HCT116 (cell line): ENCODE data around the gene IFITM2. TPM values are rescaled to one million over a fixed set of nuclear protein-coding genes. Genes with fewer than 3 reads are reported as not detected.
"Not testable (repeated sequence)": the region's sequence is repeated elsewhere in the genome, so short reads cannot be mapped to it uniquely, and the experiment has no call there.

Source experiments
- ATAC-seq: fragments of 200-7000 bp; cut with Tn5 transposase; 2 replicates; pipeline ENCODE4 v1.9.1; 2020; ENCODE audit warnings: mild to moderate bottlenecking, moderate library complexity
- BruUV-seq: library from RNA; stranded (reverse); fragments of 400-500 nt; replicated peaks from 2 replicates; lab custom pipeline; 2021; lab: Mats Ljungman, UMichigan
- CTCF ChIA-PET: fragments of 300-600 bp; sonication (Branson Sonifier 250); formaldehyde crosslinking; loops from one replicate; lab custom pipeline; 2021; ENCODE audit warnings: antibody characterized with exemption; lab: Charles Lee
- POLR2A ChIA-PET: fragments of 300-600, 350-600 bp; sonication (Branson Sonifier 250); formaldehyde crosslinking; loops from one replicate; lab custom pipeline; 2021; ENCODE audit warnings: antibody characterized with exemption; lab: Charles Lee
- RAD21 ChIA-PET, 2 experiments: fragments of 300-600 bp; sonication (Branson Sonifier 250); formaldehyde crosslinking; loops; one replicate each; lab custom pipeline; 2023; ENCODE audit warnings: low total read pairs in 2 of 2; ENCODE audit not compliant: uncharacterized antibody in 2 of 2, unreplicated experiment in 2 of 2, low non-redundant PET in 1 of 2; lab: Charles Lee
- DNase-seq: peaks from one replicate; pipeline ENCODE4 v3.0.0-alpha.2; 2010; ENCODE audit warnings: low read depth, low spot score
- H2AFZ ChIP-seq: fragments of 200-600 bp; shearing (Covaris generic), sonication (generic); 2 replicates; pipeline ENCODE4 v1.6.1; 2017; ENCODE audit warnings: low read depth, mixed run types, mixed read lengths, antibody characterized with exemption, low read length; ENCODE audit not compliant: poor library complexity, severe bottlenecking
- H3K27ac ChIP-seq: 2 replicates; pipeline ENCODE4 v1.5.1; 2012; ENCODE audit warnings: low read depth, low read length
- H3K27me3 ChIP-seq: fragments of 200-600 bp; sonication (generic); 2 replicates; pipeline ENCODE4 v1.6.1; 2016; ENCODE audit warnings: mixed run types, low read length, mixed read lengths; ENCODE audit not compliant: insufficient read depth
- H3K36me3 ChIP-seq, 2 experiments: fragments of 200-500 bp in 1 of 2; fragments of 200-600 bp in 1 of 2; sonication (Bioruptor generic) in 1 of 2; sonication (generic) in 1 of 2; 2 replicates each; pipeline versions ENCODE4 v1.5.1 to v1.6.1; 2014 to 2016; ENCODE audit warnings: low read length in 2 of 2, inconsistent platforms in 1 of 2, mixed read lengths in 1 of 2, mixed run types in 1 of 2; ENCODE audit not compliant: insufficient read depth in 2 of 2, control insufficient read depth in 1 of 2
- H3K4me1 ChIP-seq, 2 experiments: fragments of 200-600 bp in 1 of 2; sonication (generic) in 1 of 2; 2 replicates each; pipeline versions ENCODE4 v1.5.1 to v1.6.1; 2012 to 2017; ENCODE audit warnings: low read length in 2 of 2, inconsistent platforms in 1 of 2, mild to moderate bottlenecking in 1 of 2, mixed read lengths in 1 of 2, mixed run types in 1 of 2, moderate library complexity in 1 of 2; ENCODE audit not compliant: insufficient read depth in 2 of 2, control insufficient read depth in 1 of 2
- H3K4me2 ChIP-seq: fragments of 200-600 bp; sonication (generic); 2 replicates; pipeline ENCODE4 v1.6.1; 2017; ENCODE audit warnings: mixed run types, low read length, mixed read lengths
- H3K4me3 ChIP-seq, 2 experiments: fragments of 200-600 bp in 1 of 2; sonication (generic) in 1 of 2; replicated peaks in 1 of 2; 2 replicates each; pipeline ENCODE4 v1.5.1; 2011 to 2016; ENCODE audit warnings: low read length in 2 of 2, control low read depth in 1 of 2, low read depth in 1 of 2, mild to moderate bottlenecking in 1 of 2, mixed read lengths in 1 of 2, mixed run types in 1 of 2
- H3K79me2 ChIP-seq: fragments of 200-600 bp; sonication (generic); 2 replicates; pipeline ENCODE4 v1.6.1; 2017; ENCODE audit warnings: mild to moderate bottlenecking, mixed run types, low read length, moderate library complexity, mixed read lengths; ENCODE audit not compliant: insufficient read depth
- H3K9ac ChIP-seq: fragments of 200-600 bp; sonication (generic); 2 replicates; pipeline ENCODE4 v1.6.1; 2016; ENCODE audit warnings: low read length, mixed read lengths
- H3K9me2 ChIP-seq: fragments of 200-600 bp; sonication (generic), shearing (Covaris generic); 2 replicates; pipeline ENCODE4 v1.6.1; 2017; ENCODE audit warnings: mixed run types, mild to moderate bottlenecking, moderate library complexity; ENCODE audit not compliant: insufficient read depth
- H3K9me3 ChIP-seq, 2 experiments: fragments of 200-500 bp in 1 of 2; fragments of 200-600 bp in 1 of 2; sonication (Bioruptor generic) in 1 of 2; sonication (generic) in 1 of 2; 2 replicates each; pipeline ENCODE4 v1.6.1; 2014 to 2017; ENCODE audit warnings: low read length in 2 of 2, mixed read lengths in 2 of 2, inconsistent platforms in 1 of 2, low read depth in 1 of 2, mild to moderate bottlenecking in 1 of 2, mixed run types in 1 of 2, moderate library complexity in 1 of 2; ENCODE audit not compliant: control insufficient read depth in 1 of 2, insufficient read depth in 1 of 2
- H4K20me1 ChIP-seq: fragments of 200-600 bp; sonication (generic), shearing (Covaris generic); 2 replicates; pipeline ENCODE4 v1.6.1; 2017; ENCODE audit warnings: mixed run types, mild to moderate bottlenecking, moderate library complexity; ENCODE audit not compliant: insufficient read depth
- CTCF ChIP-seq, 3 experiments: fragments of 200-600 bp in 1 of 3; sonication (generic) in 1 of 3; IDR thresholded peaks in 2 of 3; conservative IDR thresholded peaks in 1 of 3; 2 replicates each; pipeline ENCODE4 v1.5.1; 2012 to 2017; ENCODE audit warnings: low read depth in 2 of 3, low read length in 2 of 3, antibody characterized with exemption in 1 of 3, borderline replicate concordance in 1 of 3, control low read depth in 1 of 3, mild to moderate bottlenecking in 1 of 3, mixed read lengths in 1 of 3, mixed run types in 1 of 3, moderate library complexity in 1 of 3; ENCODE audit not compliant: insufficient read depth in 1 of 3
- ZFX ChIP-seq: fragments of 450-650 bp; IDR thresholded peaks from 2 replicates; pipeline ENCODE4 v1.6.1; 2017
- intact Hi-C: fragments of 100-400 bp; cut with micrococcal nuclease; formaldehyde crosslinking; loops from 2 replicates; pipeline ENCODE4 v1.10.0; 2022
- total RNA-seq: library from RNA; stranded (reverse); gene quantifications from one replicate; pipeline ENCODE4 v1.2.1, GENCODE V29; 2021; ENCODE audit not compliant: unreplicated experiment
- TF ChIP-seq, protein P1 (sequence below): IDR thresholded peaks from 2 replicates; pipeline ENCODE4 v1.6.1; 2012

The IFITM2 gene
- total RNA-seq, 1 experiment from 2014 or later: 106 TPM

DNA sequence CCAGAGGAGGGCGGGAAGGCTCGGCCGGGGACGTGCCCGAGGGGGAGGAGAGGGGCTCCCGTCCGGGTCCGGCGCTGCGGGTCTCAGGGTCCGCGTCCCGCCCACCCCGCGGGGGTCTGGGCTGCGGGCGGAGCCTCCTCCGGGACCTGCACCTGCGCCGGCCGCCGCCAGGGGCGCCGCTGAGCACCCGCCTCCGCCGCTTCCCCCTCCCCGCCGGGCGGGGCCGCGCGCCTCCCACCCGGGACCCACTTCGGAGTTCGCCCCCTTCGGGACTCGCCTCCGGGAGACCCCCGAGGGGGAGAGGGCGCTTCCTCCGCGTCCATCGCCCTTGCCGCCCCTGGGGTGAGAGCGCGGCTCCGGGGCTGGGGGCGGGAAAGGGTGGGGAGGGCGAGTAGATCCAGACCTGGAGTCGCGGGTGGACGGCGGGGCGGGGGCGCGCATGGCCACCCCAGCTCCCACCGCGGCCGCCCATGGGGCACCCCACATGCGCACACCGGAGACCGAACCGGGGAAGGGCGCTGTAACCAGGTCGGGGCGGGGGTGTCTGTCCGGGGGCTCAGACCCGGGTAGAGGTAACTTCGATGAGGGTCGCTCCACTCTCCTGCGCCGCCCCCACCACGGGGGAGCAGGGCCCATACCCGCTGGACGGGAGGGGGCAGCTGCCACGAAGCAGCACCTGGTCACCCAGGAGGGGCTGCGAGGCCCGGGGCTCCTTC is 10.9 kb downstream of the IFITM2 start:
- H3K36me3 ChIP-seq, RAD21 ChIA-PET, H3K9me2 ChIP-seq, H4K20me1 ChIP-seq, BruUV-seq, DNase-seq, H3K27me3 ChIP-seq, intact Hi-C loops, POLR2A ChIA-PET, H2AFZ ChIP-seq, H3K9me3 ChIP-seq: not testable (repeated sequence)
- H3K9ac ChIP-seq: peak overlapping the region; percentile 30; the same call in 1 of the 2 replicates
- peak overlapping the region; percentile 37 to 70 for H3K4me3 ChIP-seq
- CTCF ChIA-PET: interaction anchor here (1.1 to 1.6 kb wide), 2 partner anchors 9 to 10 kb away, joined by 3 to 5 read pairs; no protein-coding TSS in a partner anchor
- H3K4me1 ChIP-seq: peaks cover 6 to 11% of the 10 kb centered on the region in 2 experiments
- peak; percentile 57 for ATAC-seq
- peaks cover 12% of the 10 kb centered on the region for H3K79me2 ChIP-seq
- H3K4me2 ChIP-seq: peak overlapping the region; percentile 88
- H3K27ac ChIP-seq: peak overlapping the region; percentile 90; the same call in 1 of the 2 replicates

DNA sequence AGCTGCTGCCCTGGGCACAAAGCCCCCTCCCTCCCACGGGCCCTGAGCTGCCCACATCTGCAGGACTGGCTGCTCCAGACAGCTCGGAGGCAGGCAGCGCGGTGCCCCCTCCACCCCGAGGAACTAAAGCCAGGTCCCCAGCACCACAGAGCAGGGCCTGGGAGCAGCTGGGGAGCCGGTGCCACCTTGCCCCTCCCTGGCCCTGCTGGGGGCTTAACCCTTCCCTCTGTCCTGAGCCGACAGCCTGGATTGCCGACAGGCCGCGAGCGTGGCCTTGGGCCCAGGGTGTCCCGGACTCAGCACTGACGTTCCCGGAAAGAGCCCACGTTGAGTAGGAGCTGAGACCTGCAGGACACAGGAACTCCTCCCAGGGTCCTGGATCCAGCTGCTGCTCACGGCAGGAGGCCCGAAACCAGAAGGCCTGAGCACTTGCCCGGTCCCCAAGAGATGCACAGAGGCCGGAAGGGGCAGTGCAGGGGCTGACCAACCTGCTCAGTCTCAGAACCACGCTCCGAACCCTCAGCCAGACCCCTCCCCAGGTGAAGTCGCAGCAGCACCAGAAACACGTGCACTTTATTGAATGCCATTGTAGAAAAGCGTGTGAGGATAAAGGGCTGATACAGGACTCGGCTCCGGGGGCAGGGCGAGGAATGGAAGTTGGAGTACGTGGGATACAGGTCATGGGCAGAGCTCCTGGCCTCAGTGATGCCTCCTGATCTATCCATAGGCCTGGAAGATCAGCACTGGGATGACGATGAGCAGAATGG is 11.7 kb downstream of the IFITM2 start:
- Histone ChIP-seq H3K4me3 (peak overlapping the region; percentile 70 to 82), H3K27ac (peak overlapping the region; percentile 90), H3K4me2 (peak overlapping the region; percentile 88), H3K79me2 (peaks cover 12% of the 10 kb centered on the region), H3K9ac (peak overlapping the region; percentile 83)
- H3K4me1 ChIP-seq, H4K20me1 ChIP-seq, DNase-seq, intact Hi-C loops, H3K36me3 ChIP-seq, POLR2A ChIA-PET, H3K27me3 ChIP-seq, H3K9me3 ChIP-seq, H3K9me2 ChIP-seq, RAD21 ChIA-PET, H2AFZ ChIP-seq: not testable (repeated sequence)
- CTCF ChIA-PET: interaction anchor here (1.1 kb wide), 1 partner anchor 10 kb away, joined by 3 read pairs; no protein-coding TSS in a partner anchor
- peak; percentile 59 for ATAC-seq
- TSS peak; percentile 55 for BruUV-seq
- TF ChIP-seq, protein P1, sequence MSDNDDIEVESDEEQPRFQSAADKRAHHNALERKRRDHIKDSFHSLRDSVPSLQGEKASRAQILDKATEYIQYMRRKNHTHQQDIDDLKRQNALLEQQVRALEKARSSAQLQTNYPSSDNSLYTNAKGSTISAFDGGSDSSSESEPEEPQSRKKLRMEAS: 0 out of 2 replicates have a peak, but pooled peaks have one; percentile 23
- peak in 1 of 3 experiments; percentile 11; a peak in 1 of 6 replicates for TF ChIP-seq CTCF (IDR thresholded peaks at IDR 0.05 in 2 of 3, conservative IDR thresholded peaks at IDR 0.05 in 1 of 3; ENCODE audit: borderline replicate concordance in 1 of 3, insufficient read depth in 1 of 3, low read depth in 2 of 3, low read length in 2 of 3)
- peak; percentile 71; the same call in 1 of the 2 replicates for TF ChIP-seq ZFX

GRCh38 chr11:319888-320273 is 12.3 kb downstream of the IFITM2 start:
- POLR2A ChIA-PET: interaction anchor here (1.6 kb wide), 1 partner anchor 12 kb away, joined by 3 read pairs; the partner anchor contains the start of gene IFITM2
- Histone ChIP-seq H3K4me2 (peak overlapping the region; percentile 88), H3K79me2 (peaks cover 12% of the 10 kb centered on the region), H3K27ac (peak overlapping the region; percentile 90), H3K4me3 (peak overlapping the region; percentile 70 to 82), H3K9ac (peak overlapping the region; percentile 83)
- H3K9me3 ChIP-seq, DNase-seq, H3K9me2 ChIP-seq, H2AFZ ChIP-seq, H4K20me1 ChIP-seq, H3K36me3 ChIP-seq, intact Hi-C loops, CTCF ChIA-PET, RAD21 ChIA-PET, BruUV-seq, H3K4me1 ChIP-seq, H3K27me3 ChIP-seq: not testable (repeated sequence)
- ATAC-seq: peak; percentile 25
